Breast epithelium (tissue), 4 donors: ENCODE results near the gene CANX. TPM values are rescaled to one million over a fixed set of nuclear protein-coding genes. Genes with fewer than 3 reads are reported as not detected.

Source experiments
- DNase-seq, 2 donors: peaks; one replicate each; pipeline ENCODE4 v3.0.0-alpha.2; 2019; ENCODE audit warnings: low spot score in 2 of 2
- H3K27ac ChIP-seq, 2 donors: fragments of 200-600 bp; sonication (generic) in 1 of 2; one replicate each; pipeline ENCODE4 v1.5.1; 2016 to 2019; ENCODE audit warnings: mild to moderate bottlenecking in 1 of 2
- H3K27me3 ChIP-seq, 2 donors: fragments of 200-600 bp; sonication (generic) in 1 of 2; one replicate each; pipeline versions ENCODE4 v1.5.1 to v1.6.0; 2017 to 2019; ENCODE audit warnings: control low read depth in 1 of 2, mild to moderate bottlenecking in 1 of 2
- H3K36me3 ChIP-seq: fragments of 200-600 bp; one replicate; pipeline ENCODE4 v1.5.1; 2019
- H3K4me1 ChIP-seq, 2 donors: fragments of 200-600 bp; sonication (generic); one replicate each; pipeline ENCODE4 v1.5.1; 2016 to 2019; ENCODE audit warnings: control low read depth in 1 of 2
- H3K4me3 ChIP-seq, 3 donors: fragments of 200-600 bp; sonication (generic); 1 replicate in 2 of 3; 2 replicates in 1 of 3; pipeline ENCODE4 v1.5.1; 2016 to 2019; ENCODE audit warnings: mild to moderate bottlenecking in 3 of 3, moderate library complexity in 2 of 3
- H3K9me3 ChIP-seq, 2 donors: fragments of 200-600 bp; sonication (generic) in 1 of 2; one replicate each; pipeline ENCODE4 v1.5.1; 2016 to 2019; ENCODE audit warnings: control low read depth in 1 of 2
- POLR2A ChIP-seq: fragments of 450-650 bp; IDR thresholded peaks from one replicate; pipeline ENCODE4 v1.6.1; 2016; ENCODE audit warnings: antibody characterized with exemption, mild to moderate bottlenecking, moderate library complexity
- POLR2AphosphoS5 ChIP-seq, 3 donors: sonication (generic); formaldehyde crosslinking; IDR thresholded peaks; one replicate each; pipeline ENCODE4 v1.6.1; 2017; ENCODE audit warnings: antibody characterized with exemption in 3 of 3
- intact Hi-C: fragments of 100-400 bp; cut with DNase I; formaldehyde crosslinking; loops from one replicate; pipeline ENCODE4 v1.15.1; 2023; ENCODE audit warnings: low total_unique reads
- total RNA-seq, 3 donors: library from RNA; depleted of rRNA; stranded (reverse); fragments of >200 nt; gene quantifications; one replicate each; pipeline ENCODE4 v1.1.0, GENCODE V29; 2016
- TF ChIP-seq, protein P1 (sequence below), 3 donors: fragments of 450-650 bp; IDR thresholded peaks; one replicate each; pipeline ENCODE4 v1.5.1; 2016 to 2017; ENCODE audit warnings: antibody characterized with exemption in 3 of 3, mild to moderate bottlenecking in 3 of 3, moderate library complexity in 3 of 3

CANX gene
- total RNA-seq, 3 donors from 2014 or later = 379 to 416 (median 381) TPM

DNA sequence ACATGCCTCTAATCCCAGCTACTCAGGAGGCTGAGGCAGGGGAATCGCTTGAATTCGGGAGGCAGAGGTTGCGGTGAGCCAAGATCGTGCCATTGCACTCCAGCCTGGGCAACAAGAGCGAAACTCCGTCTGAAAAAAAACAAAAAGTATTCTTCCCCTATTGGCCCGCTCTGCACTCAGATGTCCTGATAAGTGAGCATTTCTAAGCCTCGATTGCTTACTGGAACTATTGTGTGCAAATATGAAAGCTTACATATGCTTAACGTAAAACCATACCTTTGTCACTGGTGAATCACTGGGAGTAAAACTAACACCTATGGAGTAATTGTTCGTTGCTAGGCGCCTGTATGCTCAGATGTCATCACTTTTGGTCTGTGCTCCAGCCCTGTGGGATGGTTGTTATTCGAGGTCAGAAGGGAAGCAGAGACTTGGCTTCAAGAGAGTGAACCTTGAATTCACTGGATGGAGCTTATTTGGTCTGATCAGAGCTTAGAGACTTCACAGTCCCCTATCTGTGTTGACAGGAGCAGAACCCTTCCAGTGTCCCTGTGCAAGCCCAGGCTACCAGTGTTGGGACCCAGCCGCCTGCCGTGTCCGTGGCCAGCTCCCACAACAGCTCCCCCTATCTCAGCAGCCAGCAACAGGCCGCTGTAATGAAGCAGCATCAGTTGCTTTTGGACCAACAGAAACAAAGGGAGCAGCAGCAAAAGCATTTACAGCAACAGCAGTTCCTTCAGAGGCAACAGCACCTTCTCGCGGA lies 69.7 kb downstream of the CANX start:
- intact Hi-C loops = no loop called here

DNA sequence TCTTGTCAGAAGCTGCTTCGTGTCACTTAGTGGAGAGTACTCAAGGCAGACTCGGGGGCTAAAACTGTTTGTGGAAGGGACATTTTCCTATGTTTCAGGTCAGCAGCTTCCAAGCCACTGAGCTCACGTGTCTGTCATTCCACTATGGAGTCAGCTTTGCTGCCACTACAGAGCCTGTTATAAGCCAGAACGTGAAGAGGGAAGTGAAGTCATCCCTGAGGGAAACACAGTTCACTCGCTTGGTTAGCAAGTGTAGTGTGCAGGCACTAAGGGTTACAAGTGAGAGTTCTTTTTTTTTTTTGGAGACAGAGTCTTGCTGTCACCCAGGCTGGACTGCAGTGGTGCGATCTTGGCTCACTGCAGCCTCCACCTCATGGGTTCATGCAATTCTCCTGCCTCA lies 70.5 kb downstream of the CANX start:
- TF ChIP-seq, protein P1, sequence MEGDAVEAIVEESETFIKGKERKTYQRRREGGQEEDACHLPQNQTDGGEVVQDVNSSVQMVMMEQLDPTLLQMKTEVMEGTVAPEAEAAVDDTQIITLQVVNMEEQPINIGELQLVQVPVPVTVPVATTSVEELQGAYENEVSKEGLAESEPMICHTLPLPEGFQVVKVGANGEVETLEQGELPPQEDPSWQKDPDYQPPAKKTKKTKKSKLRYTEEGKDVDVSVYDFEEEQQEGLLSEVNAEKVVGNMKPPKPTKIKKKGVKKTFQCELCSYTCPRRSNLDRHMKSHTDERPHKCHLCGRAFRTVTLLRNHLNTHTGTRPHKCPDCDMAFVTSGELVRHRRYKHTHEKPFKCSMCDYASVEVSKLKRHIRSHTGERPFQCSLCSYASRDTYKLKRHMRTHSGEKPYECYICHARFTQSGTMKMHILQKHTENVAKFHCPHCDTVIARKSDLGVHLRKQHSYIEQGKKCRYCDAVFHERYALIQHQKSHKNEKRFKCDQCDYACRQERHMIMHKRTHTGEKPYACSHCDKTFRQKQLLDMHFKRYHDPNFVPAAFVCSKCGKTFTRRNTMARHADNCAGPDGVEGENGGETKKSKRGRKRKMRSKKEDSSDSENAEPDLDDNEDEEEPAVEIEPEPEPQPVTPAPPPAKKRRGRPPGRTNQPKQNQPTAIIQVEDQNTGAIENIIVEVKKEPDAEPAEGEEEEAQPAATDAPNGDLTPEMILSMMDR (IDR thresholded peaks at IDR 0.05) = no peak
- TF ChIP-seq POLR2A = no peak
- Histone ChIP-seq H3K27me3 (no peaks in the 10 kb centered on the region), H3K9me3 (no peaks in the 10 kb centered on the region), H3K27ac (no peak overlapping the region), H3K36me3 (peaks cover 11% of the 10 kb centered on the region), H3K4me1 (peaks cover 0 to 5% of the 10 kb centered on the region in 2 donors), H3K4me3 (no peak overlapping the region)
- no peak for DNase-seq
- intact Hi-C loops = no loop called here

More for the DNA sequence above, 69.7 kb downstream of the CANX start:
- no peaks in the 10 kb centered on the region for H3K9me3 ChIP-seq
- peaks cover 6% of the 10 kb centered on the region for H3K36me3 ChIP-seq
- H3K27ac ChIP-seq = no peak overlapping the region
- no peak overlapping the region for H3K4me3 ChIP-seq
- no peak for DNase-seq
- peaks cover 4 to 5% of the 10 kb centered on the region in 2 donors for H3K4me1 ChIP-seq
- no peaks in the 10 kb centered on the region for H3K27me3 ChIP-seq
- TF ChIP-seq POLR2AphosphoS5 (IDR thresholded peaks at IDR 0.05) (no peak), POLR2A (no peak)
- TF ChIP-seq, protein P1 (IDR thresholded peaks at IDR 0.05) = no peak

DNA sequence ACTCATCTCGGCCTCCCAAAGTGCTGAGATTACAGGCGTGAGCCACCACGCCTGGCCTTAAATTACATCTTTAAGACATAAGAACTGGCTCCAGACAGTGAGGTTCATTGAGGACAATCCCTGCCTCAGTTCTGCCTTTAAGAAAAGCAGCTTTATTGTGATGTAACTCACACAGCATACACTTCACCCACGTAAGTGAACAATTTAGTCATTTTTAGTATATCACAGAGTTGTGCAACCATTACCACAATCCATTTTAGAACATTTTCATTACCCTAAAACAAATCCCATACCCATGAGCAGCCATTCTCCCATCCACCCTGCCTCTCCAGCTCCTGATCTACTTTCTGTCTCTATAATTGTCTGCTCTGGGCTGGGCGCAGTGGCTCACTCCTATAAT lies 71.0 kb downstream of the CANX start:
- no peak overlapping the region for H3K4me3 ChIP-seq
- no peaks in the 10 kb centered on the region for H3K9me3 ChIP-seq
- no peak overlapping the region for H3K27ac ChIP-seq
- H3K27me3 ChIP-seq = no peaks in the 10 kb centered on the region
- peaks cover 11% of the 10 kb centered on the region for H3K36me3 ChIP-seq
- intact Hi-C loops = no loop called here
- DNase-seq = no peak
- TF ChIP-seq, protein P1 (IDR thresholded peaks at IDR 0.05) = no peak
- no peak for TF ChIP-seq POLR2AphosphoS5 (IDR thresholded peaks at IDR 0.05)
- no peak for TF ChIP-seq POLR2A
- H3K4me1 ChIP-seq = peaks cover 0 to 5% of the 10 kb centered on the region in 2 donors

DNA sequence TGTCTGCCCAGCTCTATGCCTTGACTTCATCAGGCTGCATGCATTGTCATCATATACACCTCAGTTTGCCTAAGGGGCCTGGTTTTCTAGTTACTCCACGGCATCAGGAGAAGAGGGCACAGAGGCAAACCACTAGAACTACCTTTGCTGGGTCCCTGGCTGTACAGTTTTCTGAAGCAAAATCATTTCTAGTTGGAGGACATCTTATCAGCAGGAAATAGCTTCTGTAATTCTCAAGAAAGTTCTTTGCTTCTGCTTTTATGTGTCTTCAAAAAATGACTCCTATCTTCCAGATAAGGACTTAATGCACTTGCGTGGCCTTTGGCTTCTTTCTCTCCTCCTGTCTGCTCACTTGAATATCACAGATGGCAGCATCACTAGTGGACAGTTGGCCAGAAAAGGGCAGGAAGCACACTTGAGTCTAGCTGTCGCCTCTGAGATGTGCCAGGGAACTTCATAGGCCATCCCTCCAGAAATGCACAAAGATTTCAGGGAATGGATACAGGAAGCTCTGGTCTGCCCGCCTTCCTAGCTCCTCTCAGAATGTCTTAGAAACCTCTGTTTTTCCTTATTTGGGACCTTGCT lies 72.6 kb downstream of the CANX start:
- H3K4me3 ChIP-seq = no peak overlapping the region
- H3K27me3 ChIP-seq = no peaks in the 10 kb centered on the region
- no peaks in the 10 kb centered on the region for H3K9me3 ChIP-seq
- H3K36me3 ChIP-seq = peaks cover 11% of the 10 kb centered on the region
- TF ChIP-seq POLR2AphosphoS5 (IDR thresholded peaks at IDR 0.05) = no peak
- no peak for TF ChIP-seq POLR2A
- TF ChIP-seq, protein P1 (IDR thresholded peaks at IDR 0.05) = no peak
- no peaks in the 10 kb centered on the region for H3K4me1 ChIP-seq
- no peak for DNase-seq
- no peak overlapping the region for H3K27ac ChIP-seq
- intact Hi-C loops = no loop called here

DNA sequence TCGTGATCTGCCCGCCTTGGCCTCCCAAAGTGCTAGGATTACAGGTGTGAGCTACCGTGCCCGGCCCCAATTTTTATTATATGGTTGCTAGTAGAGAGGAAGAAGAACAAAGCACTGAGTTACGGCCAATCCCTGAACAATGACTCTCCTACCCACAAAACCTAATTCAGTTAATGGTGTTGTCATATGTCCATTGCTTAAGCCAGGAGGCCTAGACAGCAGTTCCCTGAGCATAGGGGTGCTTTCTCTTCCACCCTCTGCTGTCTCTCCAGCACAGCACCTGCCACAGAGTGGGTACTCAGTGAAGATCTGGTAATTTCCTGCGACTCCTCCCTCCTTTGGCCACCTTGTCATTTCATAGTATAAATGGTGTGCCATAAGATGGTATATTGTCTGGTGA lies 73.6 kb downstream of the CANX start:
- Histone ChIP-seq H3K27me3 (no peaks in the 10 kb centered on the region), H3K36me3 (peaks cover 11% of the 10 kb centered on the region)

More for the DNA sequence above, 73.6 kb downstream of the CANX start:
- no peak for TF ChIP-seq POLR2AphosphoS5 (IDR thresholded peaks at IDR 0.05)
- TF ChIP-seq, protein P1 (IDR thresholded peaks at IDR 0.05) = no peak
- TF ChIP-seq POLR2A = no peak
- H3K4me3 ChIP-seq = no peak overlapping the region
- DNase-seq = no peak
- no peaks in the 10 kb centered on the region for H3K4me1 ChIP-seq
- no peak overlapping the region for H3K27ac ChIP-seq
- H3K9me3 ChIP-seq = no peaks in the 10 kb centered on the region
- intact Hi-C loops = no loop called here
